ENCODE data around the gene SFRP4. TPM values are rescaled to one million over a fixed set of nuclear protein-coding genes. Genes with fewer than 3 reads are reported as not detected.

SFRP4 gene
- total RNA-seq, 1 experiment from 2014 or later, result not detected

DNA sequence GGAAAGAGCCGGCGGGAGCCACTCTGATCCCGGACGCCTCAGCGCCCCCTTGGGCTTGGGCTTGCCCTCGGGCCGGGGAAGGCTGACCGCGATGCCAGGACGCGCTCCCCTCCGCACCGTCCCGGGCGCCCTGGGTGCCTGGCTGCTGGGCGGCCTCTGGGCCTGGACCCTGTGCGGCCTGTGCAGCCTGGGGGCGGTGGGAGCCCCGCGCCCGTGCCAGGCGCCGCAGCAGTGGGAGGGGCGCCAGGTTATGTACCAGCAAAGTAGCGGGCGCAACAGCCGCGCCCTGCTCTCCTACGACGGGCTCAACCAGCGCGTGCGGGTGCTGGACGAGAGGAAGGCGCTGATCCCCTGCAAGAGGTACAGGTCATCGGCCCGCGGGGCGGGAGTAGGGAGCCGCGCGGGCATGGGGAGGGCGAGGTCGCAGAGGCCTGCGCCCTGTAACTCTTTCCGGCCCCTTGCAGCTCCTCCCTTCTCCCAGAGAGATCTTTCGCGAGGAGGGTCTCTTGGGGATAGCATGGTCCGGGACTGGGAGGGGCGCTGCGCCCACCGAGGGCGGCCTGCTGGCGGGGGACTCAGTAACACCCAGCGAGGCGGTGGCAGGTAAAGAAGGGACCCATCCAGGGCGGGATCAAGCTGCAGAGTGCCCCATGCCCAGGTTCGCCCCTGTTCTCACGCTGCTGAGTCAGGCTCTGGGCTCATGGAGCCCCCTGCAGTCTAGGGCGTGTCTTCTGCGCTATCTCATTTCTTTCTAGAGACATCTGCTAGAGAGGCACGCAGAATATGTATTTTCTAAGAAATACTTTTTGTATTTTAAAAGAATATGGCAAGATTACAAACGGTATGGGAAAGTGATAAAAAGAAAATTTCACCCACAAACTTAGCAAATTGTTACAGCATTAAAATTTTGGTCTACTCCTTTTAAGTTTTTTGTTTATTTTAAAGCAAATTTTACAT, 4.5 kb upstream of the SFRP4 start:
- peaks cover 52% of the 10 kb centered on the region for H3K27me3 Mint-ChIP-seq (ENCODE audit: low read depth)
- no peak overlapping the region for H3K27ac ChIP-seq (ENCODE audit: insufficient read length, low read depth, low read length)
- peaks cover 4% of the 10 kb centered on the region; the same call in 1 of the 2 replicates for H3K27me3 ChIP-seq (ENCODE audit: insufficient read depth, low read length)

More for the DNA sequence above, 4.5 kb upstream of the SFRP4 start:
- Histone ChIP-seq H4K8ac (replicated peaks; ENCODE audit: insufficient read length, low read depth, low read length) (no peak overlapping the region), H3K23me2 (ENCODE audit: insufficient read length, low read depth, low read length, poor library complexity, severe bottlenecking) (peaks cover 20% of the 10 kb centered on the region), H4K5ac (ENCODE audit: insufficient read length, low read depth, low read length) (no peak overlapping the region), H4K20me1 (ENCODE audit: control insufficient read depth, insufficient read depth, insufficient read length) (no peaks in the 10 kb centered on the region), H3K9ac (ENCODE audit: extremely low read depth, insufficient read length, low read length) (peak overlapping the region; percentile 55), H4K91ac (ENCODE audit: insufficient read length, low read depth, low read length) (no peak overlapping the region), H3K79me2 (ENCODE audit: insufficient read depth, low read length) (no peaks in the 10 kb centered on the region), H2BK15ac (ENCODE audit: low read depth, low read length) (no peak overlapping the region), H3T11ph (ENCODE audit: low read length) (no peak overlapping the region), H2AFZ (ENCODE audit: low read length) (no peak overlapping the region), H2BK20ac (ENCODE audit: low read depth, low read length, poor library complexity, severe bottlenecking) (no peak overlapping the region), H3K18ac (ENCODE audit: insufficient read length, low read depth, low read length) (peak overlapping the region; percentile 77), H3K4ac (ENCODE audit: low read depth, low read length) (no peak overlapping the region), H2BK12ac (ENCODE audit: insufficient read length, low read depth, low read length) (no peak overlapping the region), H2BK5ac (ENCODE audit: insufficient read length, low read length) (no peak overlapping the region), H3K56ac (ENCODE audit: insufficient read length, low read depth, low read length) (no peak overlapping the region), H3K9me3 (ENCODE audit: control insufficient read depth, low read depth, low read length) (no peaks in the 10 kb centered on the region), H3K14ac (ENCODE audit: insufficient read depth, low read length) (peak overlapping the region; percentile 59), H3K79me1 (ENCODE audit: insufficient read depth, low read depth, low read length, poor library complexity, severe bottlenecking) (no peaks in the 10 kb centered on the region), H3K4me2 (ENCODE audit: insufficient read depth, insufficient read length, low read length) (peak overlapping the region; percentile 87), H2AK5ac (ENCODE audit: insufficient read length, low read length) (no peak overlapping the region), H3K23ac (ENCODE audit: insufficient read length, low read depth, low read length) (no peak overlapping the region), H3K4me1 (ENCODE audit: insufficient read depth, low read length) (no peaks in the 10 kb centered on the region), H2BK120ac (ENCODE audit: low read depth, low read length, poor library complexity, severe bottlenecking) (no peak overlapping the region)
- Mint-ChIP-seq H3K27ac (no peak overlapping the region), H3K4me3 (peak overlapping the region; percentile 81 to 86), H3K4me1 (peaks cover 15 to 17% of the 10 kb centered on the region in 2 experiments), H3K36me3 (ENCODE audit: insufficient read depth in 1 of 3, low read depth in 3 of 3) (peaks cover 2 to 3% (median 2%) of the 10 kb centered on the region in 3 experiments; a peak in 5 of 7 replicates), H3K9me3 (peaks cover 5 to 9% of the 10 kb centered on the region in 2 experiments; a peak in 4 of 5 replicates)
- peak; percentile 68 for DNase-seq
- no CpG with 5 or more reads among the region's 63 CpGs for WGBS (ENCODE audit: extremely low coverage, insufficient read length, low lambda C conversion rate)
- TF ChIP-seq, protein P1, sequence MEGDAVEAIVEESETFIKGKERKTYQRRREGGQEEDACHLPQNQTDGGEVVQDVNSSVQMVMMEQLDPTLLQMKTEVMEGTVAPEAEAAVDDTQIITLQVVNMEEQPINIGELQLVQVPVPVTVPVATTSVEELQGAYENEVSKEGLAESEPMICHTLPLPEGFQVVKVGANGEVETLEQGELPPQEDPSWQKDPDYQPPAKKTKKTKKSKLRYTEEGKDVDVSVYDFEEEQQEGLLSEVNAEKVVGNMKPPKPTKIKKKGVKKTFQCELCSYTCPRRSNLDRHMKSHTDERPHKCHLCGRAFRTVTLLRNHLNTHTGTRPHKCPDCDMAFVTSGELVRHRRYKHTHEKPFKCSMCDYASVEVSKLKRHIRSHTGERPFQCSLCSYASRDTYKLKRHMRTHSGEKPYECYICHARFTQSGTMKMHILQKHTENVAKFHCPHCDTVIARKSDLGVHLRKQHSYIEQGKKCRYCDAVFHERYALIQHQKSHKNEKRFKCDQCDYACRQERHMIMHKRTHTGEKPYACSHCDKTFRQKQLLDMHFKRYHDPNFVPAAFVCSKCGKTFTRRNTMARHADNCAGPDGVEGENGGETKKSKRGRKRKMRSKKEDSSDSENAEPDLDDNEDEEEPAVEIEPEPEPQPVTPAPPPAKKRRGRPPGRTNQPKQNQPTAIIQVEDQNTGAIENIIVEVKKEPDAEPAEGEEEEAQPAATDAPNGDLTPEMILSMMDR (conservative IDR thresholded peaks at IDR 0.05), result peak; percentile 38; the same call in 2 of the 3 replicates
